HG02938 (cell line): ENCODE data around the gene AIG1.
"Not testable (repeated sequence)": the region's sequence is repeated elsewhere in the genome, so short reads cannot be mapped to it uniquely, and the experiment has no call there.

Experiments used
- ATAC-seq: cut with Tn5 transposase; IDR thresholded peaks from one replicate; pipeline ENCODE4 v1.9.1; 2021; ENCODE audit warnings: mild to moderate bottlenecking, moderate library complexity; ENCODE audit not compliant: unreplicated experiment

Gene AIG1

GRCh38 chr6:143160439-143161220 is 99.9 kb downstream of the AIG1 start:
- ATAC-seq: no peak

- no peak for ATAC-seq
These were observed 102.9 kb downstream of the AIG1 start for GRCh38 chr6:143163621-143164020.

GRCh38 chr6:143164565-143165105 is 103.9 kb downstream of the AIG1 start:
- ATAC-seq: no peak

- no peak for ATAC-seq
These were observed 104.7 kb downstream of the AIG1 start for GRCh38 chr6:143165315-143165855.

GRCh38 chr6:143166247-143166695 is 105.6 kb downstream of the AIG1 start:
- ATAC-seq: no peak

GRCh38 chr6:143167224-143167623 is 106.5 kb downstream of the AIG1 start:
- ATAC-seq: no peak

GRCh38 chr6:143168396-143168816 is 107.7 kb downstream of the AIG1 start:
- not testable (repeated sequence) for ATAC-seq

GRCh38 chr6:143169440-143169839 is 108.8 kb downstream of the AIG1 start:
- ATAC-seq: no peak

- no peak for ATAC-seq
These were observed 113.8 kb downstream of the AIG1 start for GRCh38 chr6:143174516-143174915.

- ATAC-seq: no peak
These were observed 114.3 kb downstream of the AIG1 start for GRCh38 chr6:143174951-143175350.

GRCh38 chr6:143176090-143177021 is 115.7 kb downstream of the AIG1 start:
- ATAC-seq: no peak

- ATAC-seq: no peak
These were observed 117.0 kb downstream of the AIG1 start for GRCh38 chr6:143177706-143178105.

- ATAC-seq: no peak
These were observed 118.4 kb downstream of the AIG1 start for GRCh38 chr6:143179096-143179495.

GRCh38 chr6:143179901-143180612 is 119.4 kb downstream of the AIG1 start:
- ATAC-seq: no peak

- ATAC-seq: no peak
These were observed 120.1 kb downstream of the AIG1 start for GRCh38 chr6:143180826-143181225.

GRCh38 chr6:143183666-143184065 is 123.0 kb downstream of the AIG1 start:
- ATAC-seq: no peak

- ATAC-seq: no peak
These were observed 124.6 kb downstream of the AIG1 start for GRCh38 chr6:143185288-143185687.

- ATAC-seq: no peak
These were observed 126.7 kb downstream of the AIG1 start for GRCh38 chr6:143187238-143187923.

GRCh38 chr6:143188292-143188691 is 127.6 kb downstream of the AIG1 start:
- no peak for ATAC-seq

- ATAC-seq: no peak
These were observed 130.7 kb downstream of the AIG1 start for GRCh38 chr6:143191361-143191760.
